Heart right ventricle (tissue), 16 donors: ENCODE measurements around the gene IL1RAPL1. TPM values are rescaled to one million over a fixed set of nuclear protein-coding genes. Genes with fewer than 3 reads are reported as not detected.

Experiments
- ATAC-seq, 8 donors: fragments of 200-7000 bp; cut with Tn5 transposase; one replicate each; pipeline ENCODE4 v1.9.1; 2020; ENCODE audit warnings: mild to moderate bottlenecking in 8 of 8, moderate library complexity in 8 of 8, moderate number of reproducible peaks in 1 of 8
- DNase-seq, 2 donors: peaks; one replicate each; pipeline ENCODE4 v3.0.0-alpha.2; 2020
- H3K27ac ChIP-seq, 10 donors: fragments of 200-600 bp; sonication (generic) in 2 of 10; one replicate each; pipeline versions ENCODE4 v1.5.0 to v1.8.0; 2020 to 2022; ENCODE audit warnings: mild to moderate bottlenecking in 3 of 10
- H3K27me3 ChIP-seq, 7 donors: fragments of 200-600 bp; one replicate each; pipeline ENCODE4 v1.8.0; 2021 to 2022; ENCODE audit warnings: mild to moderate bottlenecking in 2 of 7
- H3K36me3 ChIP-seq, 9 donors: fragments of 200-600 bp; sonication (generic) in 1 of 9; one replicate each; pipeline versions ENCODE4 v1.5.0 to v1.8.0; 2020 to 2022; ENCODE audit warnings: mild to moderate bottlenecking in 2 of 9
- H3K4me1 ChIP-seq, 9 donors: fragments of 200-600 bp; sonication (generic) in 1 of 9; one replicate each; pipeline versions ENCODE4 v1.5.0 to v1.8.0; 2020 to 2022; ENCODE audit warnings: mild to moderate bottlenecking in 4 of 9
- H3K4me3 ChIP-seq, 10 donors: fragments of 200-600 bp; sonication (generic) in 2 of 10; one replicate each; pipeline versions ENCODE4 v1.5.0 to v1.8.0; 2020 to 2022; ENCODE audit warnings: mild to moderate bottlenecking in 7 of 10, moderate library complexity in 2 of 10
- H3K9me3 ChIP-seq, 11 donors: fragments of 200-600 bp in 10 of 11; sonication (generic) in 2 of 11; one replicate each; pipeline versions ENCODE4 v1.5.0 to v1.8.0; 2013 to 2022; ENCODE audit warnings: mild to moderate bottlenecking in 2 of 11, control low read depth in 1 of 11, moderate library complexity in 1 of 11
- CTCF ChIP-seq, 9 donors: fragments of 200-600 bp; sonication (generic) in 2 of 9; IDR thresholded peaks; one replicate each; pipeline versions ENCODE4 v1.5.0 to v1.8.0; 2021 to 2022; ENCODE audit warnings: antibody characterized with exemption in 9 of 9, mild to moderate bottlenecking in 5 of 9, moderate library complexity in 1 of 9
- WGBS, 2 donors: extraction: QIAGEN DNeasy Blood & Tissue Kit; methylation state at CpG; one replicate each; pipeline ENCODE4 v1.1.7; 2013; ENCODE audit warnings: inconsistent platforms in 1 of 2; 5-methylcytosine and 5-hydroxymethylcytosine counted together
- intact Hi-C, 10 donors: fragments of 100-400 bp; cut with DNase I; formaldehyde crosslinking; loops; one replicate each; pipeline versions ENCODE4 v1.11.1 to v1.14.2; 2022
- polyA plus RNA-seq, 2 donors: library from polyadenylated mRNA; stranded (reverse); fragments of 200-250 nt; gene quantifications; one replicate each; pipeline ENCODE4 v1.2.3, GENCODE V29; 2013
- total RNA-seq, 10 donors: library from RNA; stranded (reverse); fragmentation: NEBNext Ultra II Directional in 3 of 10; extraction: Animal tissue kit (Norgen Biotek cat#: 25700) in 3 of 10; gene quantifications; one replicate each; pipeline versions ENCODE4 v1.2.1 to v1.2.4, GENCODE V29; 2021 to 2023
- donor health status: Arrhythmogenic right ventricular cardiomyopathy.
- donor health status: ischemic (EF 13 %, LVEDD 7.1; RV severe dilation, severe dysfunction).
- donor health status: healthy with polysubstance abuse.
- donor health status: DM: no; HTN: yes; CAD: no.
- donor health status: DM: no; HTN: no; CAD: no.
- donor health status: ischemic (EF 25% LVEDD 6.9; RV normal size, moderate dysfunction).
- donor health status: ischemic (EF 25% LVEDD 5.7; RV mildly dilated, moderate dysfunction).
- donor health status: healthy.
- donor health status: DM: yes; HTN: yes; CAD: no.
- donor health status: Ischemic cardiomyopathy.
- donor health status: ischemic (EF 35%, LVEDD 5.7; RV mildly dilated, moderate dysfunction).
- donor health status: nonischemic (EF 11% LVEDD 7.7; RV severe dilation, severe dysfunction).
- donor health status: DM: yes; HTN: yes; CAD: no.
- donor health status: PGD.
- donor health status: ischemic (EF 29% LVEDD 5.4; RV normal size, mild dysfunction).
- donor health status: nonischemic (EF 23%, LVEDD 6.1; RV moderate dilation, normal function).

IL1RAPL1 gene
- total and polyA plus RNA-seq, 12 donors, result 0.13 to 6.3 (median 2.8) TPM

- Histone ChIP-seq H3K4me1 (no peaks in the 10 kb centered on the region), H3K27me3 (no peaks in the 10 kb centered on the region), H3K36me3 (no peaks in the 10 kb centered on the region), H3K27ac (peak overlapping the region in 4 of 10 donors; percentile 34 to 39 (median 36)), H3K9me3 (no peaks in the 10 kb centered on the region), H3K4me3 (no peak overlapping the region)
- intact Hi-C loops, result loop anchor here in 4 of 10 donors (5.0 to 10.0 kb wide), 2 partner anchors 445 to 453 kb away; partner anchors contain the start of gene IL1RAPL1 (in 3 of the 4)
- TF ChIP-seq CTCF (IDR thresholded peaks at IDR 0.05), result no peak
- WGBS, 2 donors, result 45 to 58% methylated on average over 1 of the region's 1 CpG
- ATAC-seq (peak in 6 of 8 donors; percentile 21 to 88 (median 54)), DNase-seq (peak in 1 of 2 donors; percentile 6)
Observed at GRCh38 chrX:29040160-29040559, 452.9 kb downstream of the IL1RAPL1 start.

- Histone ChIP-seq H3K4me3 (no peak overlapping the region), H3K27me3 (no peaks in the 10 kb centered on the region), H3K27ac (no peak overlapping the region), H3K9me3 (no peaks in the 10 kb centered on the region), H3K36me3 (no peaks in the 10 kb centered on the region), H3K4me1 (no peaks in the 10 kb centered on the region)
- no peak for TF ChIP-seq CTCF (IDR thresholded peaks at IDR 0.05)
- 89 to 95% methylated on average over 2 of the region's 2 CpGs for WGBS, 2 donors
- no peak for ATAC-seq
- DNase-seq, result no peak
- intact Hi-C loops, result loop anchor here in 4 of 10 donors (5.0 to 10.0 kb wide), 2 partner anchors 448 to 455 kb away; partner anchors contain the start of gene IL1RAPL1 (in 3 of the 4)
Observed at GRCh38 chrX:29042341-29042740, 455.1 kb downstream of the IL1RAPL1 start.

GRCh38 chrX:29043746-29044145 is 456.5 kb downstream of the IL1RAPL1 start:
- no peaks in the 10 kb centered on the region for H3K4me1 ChIP-seq
- H3K27me3 ChIP-seq, result no peaks in the 10 kb centered on the region
- DNase-seq, result no peak
- H3K27ac ChIP-seq, result no peak overlapping the region
- H3K4me3 ChIP-seq, result no peak overlapping the region
- no peaks in the 10 kb centered on the region for H3K9me3 ChIP-seq
- no peak for ATAC-seq
- 79 to 83% methylated on average over 3 of the region's 3 CpGs for WGBS, 2 donors
- no peak for TF ChIP-seq CTCF (IDR thresholded peaks at IDR 0.05)
- H3K36me3 ChIP-seq, result no peaks in the 10 kb centered on the region
- intact Hi-C loops, result loop anchor here in 4 of 10 donors (5.0 to 10.0 kb wide), 2 partner anchors 449 to 456 kb away; partner anchors contain the start of gene IL1RAPL1 (in 3 of the 4)

- TF ChIP-seq CTCF (IDR thresholded peaks at IDR 0.05), result peak in 5 of 9 donors; percentile 10 to 39 (median 27)
- Histone ChIP-seq H3K4me3 (no peak overlapping the region), H3K36me3 (no peaks in the 10 kb centered on the region), H3K27me3 (no peaks in the 10 kb centered on the region), H3K9me3 (no peaks in the 10 kb centered on the region), H3K4me1 (no peaks in the 10 kb centered on the region), H3K27ac (no peak overlapping the region)
- 70 to 75% methylated on average over 7 of the region's 7 CpGs for WGBS, 2 donors
- ATAC-seq, result peak in 1 of 8 donors; percentile 29
- DNase-seq, result no peak
- intact Hi-C loops, result loop anchor here in 4 of 10 donors (5.0 to 10.0 kb wide), 2 partner anchors 450 to 457 kb away; partner anchors contain the start of gene IL1RAPL1 (in 3 of the 4)
Observed at GRCh38 chrX:29044423-29045184, 457.4 kb downstream of the IL1RAPL1 start.
